ENCODE data around the gene PRSS36. TPM values are rescaled to one million over a fixed set of nuclear protein-coding genes. Genes with fewer than 3 reads are reported as not detected.

PRSS36 gene
- total RNA-seq, 2 donors from 2014 or later = 0.19 TPM

DNA sequence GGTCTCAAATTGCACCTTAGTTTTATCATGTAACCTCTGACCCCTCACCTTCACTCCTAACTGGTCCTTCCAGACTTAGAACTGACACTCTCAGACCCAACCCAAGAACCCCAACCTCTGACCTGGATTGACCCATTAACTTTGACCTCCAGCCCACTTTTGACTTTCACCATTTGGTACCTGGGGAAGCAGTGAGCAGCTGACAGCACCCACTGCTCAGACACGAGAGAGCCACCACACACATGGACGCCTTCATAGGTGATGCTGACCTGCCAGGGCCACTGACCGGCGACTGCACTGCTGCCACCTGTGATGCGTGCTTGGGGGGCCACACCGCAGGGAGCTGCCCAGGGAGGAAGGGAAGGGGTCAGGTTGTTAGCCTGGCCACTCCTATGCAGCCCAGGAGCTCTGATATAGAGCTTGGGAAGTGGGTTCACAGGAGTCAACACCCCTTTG is 16.8 kb downstream of the PRSS36 start:
- Mint-ChIP-seq H3K4me1 (ENCODE audit: low read depth) (no peaks in the 10 kb centered on the region), H3K4me3 (no peak overlapping the region), H3K27me3 (ENCODE audit: low read depth) (no peaks in the 10 kb centered on the region), H3K27ac (no peak overlapping the region), H3K36me3 (ENCODE audit: insufficient read depth in 2 of 2) (peaks cover 0 to 1% of the 10 kb centered on the region in 2 donors), H3K9me3 (no peaks in the 10 kb centered on the region)
- no peak for ATAC-seq (replicated peaks in 1 of 2)
- DNase-seq = no peak

DNA sequence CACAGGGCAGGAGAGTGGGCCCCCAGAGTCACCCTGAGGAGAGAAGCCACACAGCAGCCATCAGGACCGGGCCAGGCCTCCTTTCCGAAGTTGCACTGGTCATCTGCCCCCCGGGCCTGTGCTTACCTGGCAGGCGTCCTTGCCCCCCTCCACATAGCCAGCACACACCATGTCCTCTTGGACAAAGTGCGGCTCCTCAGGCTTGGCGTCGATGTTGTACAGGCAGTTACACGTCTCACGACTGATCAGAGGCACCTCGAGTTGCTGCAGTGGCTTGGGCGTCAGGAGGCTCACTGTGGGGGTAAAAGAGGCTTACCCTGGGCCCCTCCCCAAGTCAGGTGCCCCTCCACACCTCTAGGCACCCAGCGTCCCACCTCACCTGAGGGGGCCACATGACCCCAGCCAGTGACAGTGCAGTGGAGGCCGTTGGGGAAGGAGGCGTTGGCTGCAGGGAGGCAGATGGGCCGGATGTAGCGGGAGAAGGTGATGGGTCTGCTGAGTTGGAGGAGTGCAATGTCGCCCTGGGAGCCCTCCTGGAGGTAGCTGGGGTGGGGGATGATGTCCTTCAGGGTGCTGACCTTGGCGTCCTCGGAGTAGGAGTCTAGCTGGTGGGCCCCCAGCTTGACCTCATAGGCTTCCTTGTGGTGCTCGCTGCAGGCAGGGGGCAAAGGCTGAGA is 17.4 kb downstream of the PRSS36 start:
- no peaks in the 10 kb centered on the region for H3K9me3 Mint-ChIP-seq
- H3K27ac Mint-ChIP-seq = no peak overlapping the region
- no peak overlapping the region for H3K4me3 Mint-ChIP-seq
- no peaks in the 10 kb centered on the region for H3K4me1 Mint-ChIP-seq (ENCODE audit: low read depth)
- DNase-seq = no peak
- H3K27me3 Mint-ChIP-seq (ENCODE audit: low read depth) = no peaks in the 10 kb centered on the region
- no peak for ATAC-seq (replicated peaks in 1 of 2)
- H3K36me3 Mint-ChIP-seq (ENCODE audit: insufficient read depth in 2 of 2) = peaks cover 0 to 1% of the 10 kb centered on the region in 2 donors

DNA sequence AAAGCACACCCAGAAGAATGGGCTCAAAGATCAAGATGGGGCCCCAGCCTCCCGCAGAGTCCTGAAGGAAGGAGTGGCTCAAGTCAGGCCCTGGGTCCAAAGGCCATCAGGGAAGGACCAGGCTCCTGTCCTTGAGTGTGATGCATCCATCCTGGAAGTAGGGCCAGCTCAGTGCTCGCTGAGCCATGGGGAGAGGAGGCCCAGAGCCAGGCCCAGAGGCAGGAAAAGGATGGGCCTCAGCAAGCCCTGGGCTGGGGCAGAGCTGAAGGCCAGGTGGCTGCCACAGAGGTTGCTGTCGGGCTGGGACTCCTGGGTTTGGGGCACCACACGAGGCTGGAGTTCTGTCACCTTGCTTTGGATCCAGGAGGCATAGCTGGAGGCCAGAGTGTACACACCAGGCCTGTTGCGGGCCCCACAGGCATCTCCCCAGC is 18.0 kb downstream of the PRSS36 start:
- no peak for DNase-seq
- no peak overlapping the region for H3K4me3 Mint-ChIP-seq
- H3K9me3 Mint-ChIP-seq = no peaks in the 10 kb centered on the region
- no peak overlapping the region for H3K27ac Mint-ChIP-seq
- H3K36me3 Mint-ChIP-seq (ENCODE audit: insufficient read depth in 2 of 2) = peaks cover 0 to 1% of the 10 kb centered on the region in 2 donors
- no peaks in the 10 kb centered on the region for H3K4me1 Mint-ChIP-seq (ENCODE audit: low read depth)
- no peak for ATAC-seq (replicated peaks in 1 of 2)
- H3K27me3 Mint-ChIP-seq (ENCODE audit: low read depth) = no peaks in the 10 kb centered on the region

DNA sequence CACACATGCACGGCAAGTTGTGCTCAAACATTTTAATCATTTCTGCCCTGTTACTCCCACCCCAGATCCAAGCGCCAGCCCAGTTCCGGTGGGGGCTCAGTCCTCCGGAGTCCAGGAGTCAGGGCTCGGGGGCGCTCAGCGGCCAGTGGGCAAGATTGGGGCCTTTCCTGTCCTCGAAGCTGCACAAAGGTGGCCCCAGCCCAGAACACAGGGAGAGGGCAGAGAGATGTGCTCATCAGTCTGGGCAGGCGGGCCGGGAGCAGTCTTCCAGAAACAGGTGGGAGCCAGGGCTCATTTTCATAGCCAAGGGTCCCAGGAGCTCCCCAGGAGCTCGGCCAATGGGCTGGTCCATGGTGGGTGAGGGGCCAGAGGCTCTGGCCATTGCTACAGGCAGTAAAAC is 18.4 kb downstream of the PRSS36 start:
- Mint-ChIP-seq H3K27ac (no peak overlapping the region), H3K9me3 (no peaks in the 10 kb centered on the region), H3K36me3 (ENCODE audit: insufficient read depth in 2 of 2) (peaks cover 0 to 1% of the 10 kb centered on the region in 2 donors), H3K4me3 (no peak overlapping the region), H3K27me3 (ENCODE audit: low read depth) (no peaks in the 10 kb centered on the region), H3K4me1 (ENCODE audit: low read depth) (no peaks in the 10 kb centered on the region)
- ATAC-seq (replicated peaks in 1 of 2) = no peak
- no peak for DNase-seq

DNA sequence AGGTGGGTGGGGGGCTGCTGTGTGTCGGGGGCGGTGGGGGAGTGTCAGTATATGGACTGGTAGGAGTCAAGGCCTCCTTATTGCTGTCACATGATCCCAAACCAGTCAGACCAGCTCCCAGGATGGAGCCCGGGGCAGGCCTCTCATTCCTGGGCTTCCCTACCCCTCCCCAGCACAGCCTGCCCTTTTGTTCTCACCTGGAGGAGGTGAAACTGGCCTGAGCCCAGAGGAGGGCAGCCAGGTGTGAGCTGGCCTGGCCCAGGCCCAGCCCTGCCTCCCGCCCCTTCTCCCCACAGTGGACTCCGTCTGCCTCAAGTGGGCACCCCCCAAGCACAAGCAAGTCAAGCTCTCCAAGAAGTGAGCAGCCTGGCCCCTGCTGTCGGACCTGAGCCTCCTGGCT is 19.0 kb downstream of the PRSS36 start:
- H3K9me3 Mint-ChIP-seq = no peaks in the 10 kb centered on the region
- DNase-seq (no peak), ATAC-seq (replicated peaks in 1 of 2) (no peak)
- no peaks in the 10 kb centered on the region for H3K27me3 Mint-ChIP-seq (ENCODE audit: low read depth)
- no peak overlapping the region for H3K4me3 Mint-ChIP-seq
- no peaks in the 10 kb centered on the region for H3K4me1 Mint-ChIP-seq (ENCODE audit: low read depth)
- H3K27ac Mint-ChIP-seq = no peak overlapping the region
- peaks cover 0 to 1% of the 10 kb centered on the region in 2 donors for H3K36me3 Mint-ChIP-seq (ENCODE audit: insufficient read depth in 2 of 2)

DNA sequence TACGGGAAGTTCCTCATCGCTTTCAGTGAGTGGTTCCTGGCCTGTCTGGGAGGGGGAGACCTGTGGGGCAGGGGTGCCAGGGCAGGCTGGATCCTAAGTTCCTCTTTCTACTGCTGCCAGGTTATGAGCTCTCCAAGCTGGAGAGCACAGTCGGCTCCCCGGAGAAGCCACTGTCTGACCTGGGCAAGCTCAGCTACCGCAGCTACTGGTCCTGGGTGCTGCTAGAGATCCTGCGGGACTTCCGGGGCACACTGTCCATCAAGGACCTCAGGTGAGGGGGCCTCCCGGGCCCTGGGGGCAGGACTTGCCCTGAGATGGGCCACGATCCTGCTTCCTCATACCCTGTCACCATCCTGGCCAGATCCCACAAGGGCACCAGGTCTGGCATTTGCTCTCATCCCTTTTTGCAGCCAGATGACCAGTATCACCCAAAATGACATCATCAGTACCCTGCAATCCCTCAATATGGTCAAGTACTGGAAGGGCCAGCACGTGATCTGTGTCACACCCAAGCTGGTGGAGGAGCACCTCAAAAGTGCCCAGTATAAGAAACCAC is 19.5 kb downstream of the PRSS36 start:
- H3K4me3 Mint-ChIP-seq = no peak overlapping the region
- no peak overlapping the region for H3K27ac Mint-ChIP-seq
- H3K9me3 Mint-ChIP-seq = no peaks in the 10 kb centered on the region
- no peaks in the 10 kb centered on the region for H3K27me3 Mint-ChIP-seq (ENCODE audit: low read depth)
- DNase-seq (no peak), ATAC-seq (replicated peaks in 1 of 2) (no peak)
- peaks cover 0 to 1% of the 10 kb centered on the region in 2 donors for H3K36me3 Mint-ChIP-seq (ENCODE audit: insufficient read depth in 2 of 2)
- no peaks in the 10 kb centered on the region for H3K4me1 Mint-ChIP-seq (ENCODE audit: low read depth)

DNA sequence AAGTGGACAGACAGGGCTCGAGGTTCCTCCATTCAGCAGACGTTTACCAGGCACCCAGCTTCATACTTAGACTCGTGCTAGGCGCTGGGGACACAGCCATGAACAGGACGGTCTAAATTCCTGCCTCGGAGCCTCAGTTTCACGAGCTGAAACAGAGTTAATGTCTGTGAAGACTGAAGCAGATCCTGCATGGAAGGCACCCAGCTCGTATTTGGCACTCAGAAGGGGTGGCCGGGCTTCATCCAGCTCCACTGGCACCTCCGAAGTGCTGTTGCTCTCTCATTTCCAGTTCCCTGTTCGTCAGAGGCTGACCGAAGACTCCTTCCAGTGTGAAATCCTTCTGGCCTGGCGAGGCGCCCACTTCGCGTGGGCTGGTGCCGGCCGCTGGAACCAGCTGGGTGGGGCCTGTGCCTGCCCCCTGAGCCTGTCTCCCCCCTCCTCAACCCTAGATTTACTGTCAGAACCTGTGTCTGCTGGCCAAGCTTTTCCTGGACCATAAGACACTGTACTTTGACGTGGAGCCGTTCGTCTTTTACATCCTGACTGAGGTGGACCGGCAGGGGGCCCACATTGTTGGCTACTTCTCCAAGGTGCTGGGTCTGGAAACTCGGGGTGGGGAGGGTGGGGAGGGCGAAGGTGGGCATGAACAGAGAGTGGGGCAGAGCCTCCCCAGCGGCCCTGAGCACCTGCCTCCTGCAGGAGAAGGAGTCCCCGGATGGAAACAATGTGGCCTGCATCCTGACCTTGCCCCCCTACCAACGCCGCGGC is 20.1 kb downstream of the PRSS36 start:
- ATAC-seq (replicated peaks in 1 of 2) (no peak), DNase-seq (no peak)
- Mint-ChIP-seq H3K27ac (no peak overlapping the region), H3K27me3 (ENCODE audit: low read depth) (no peaks in the 10 kb centered on the region), H3K4me1 (ENCODE audit: low read depth) (no peaks in the 10 kb centered on the region), H3K36me3 (ENCODE audit: insufficient read depth in 2 of 2) (peaks cover 0 to 1% of the 10 kb centered on the region in 2 donors), H3K9me3 (no peaks in the 10 kb centered on the region), H3K4me3 (no peak overlapping the region)

DNA sequence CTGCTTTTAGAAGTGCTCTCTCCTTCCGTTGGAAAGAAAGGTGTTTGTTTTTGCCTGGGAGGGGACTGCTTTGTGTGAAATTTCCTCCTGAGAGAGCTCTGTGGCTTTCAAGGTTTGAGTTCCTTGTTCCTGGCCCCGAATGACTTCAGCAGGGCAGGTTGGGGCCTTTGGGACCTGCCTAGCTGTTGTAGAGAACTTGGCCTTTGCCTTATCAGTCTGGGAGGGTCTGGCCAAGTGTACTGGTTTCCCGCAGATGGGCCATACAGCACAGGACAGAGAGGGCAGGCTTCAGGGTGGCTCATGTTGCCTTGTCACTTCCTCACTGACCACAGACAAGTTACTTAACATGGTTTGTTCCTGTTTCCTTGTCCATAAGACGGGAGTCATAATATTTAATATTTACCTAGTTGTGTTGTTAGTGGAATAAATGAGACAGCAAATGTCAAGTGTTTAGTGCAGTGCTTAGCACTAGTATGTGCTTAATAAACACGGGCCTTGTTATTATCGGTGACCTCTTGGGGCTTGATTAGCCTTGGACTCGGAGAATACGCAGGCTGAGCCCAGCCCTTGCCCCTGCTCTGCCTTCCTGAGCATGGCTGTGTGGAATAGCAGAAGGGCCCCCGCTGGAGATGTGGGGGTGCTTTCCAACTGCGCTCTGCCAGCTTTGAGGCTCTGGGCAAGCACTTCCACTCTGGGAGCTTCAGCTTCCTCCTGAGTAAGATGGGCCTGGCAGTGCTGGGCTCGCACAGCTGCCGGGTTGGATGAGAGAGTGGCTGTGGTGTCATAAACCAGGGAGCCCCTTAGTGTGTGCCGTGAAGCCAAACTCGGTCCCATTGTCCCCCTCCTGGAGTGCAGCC is 20.9 kb downstream of the PRSS36 start:
- H3K36me3 Mint-ChIP-seq (ENCODE audit: insufficient read depth in 2 of 2) = peaks cover 0 to 1% of the 10 kb centered on the region in 2 donors
- no peaks in the 10 kb centered on the region for H3K27me3 Mint-ChIP-seq (ENCODE audit: low read depth)
- no peaks in the 10 kb centered on the region for H3K4me1 Mint-ChIP-seq (ENCODE audit: low read depth)
- ATAC-seq (replicated peaks in 1 of 2) (no peak), DNase-seq (no peak)
- H3K9me3 Mint-ChIP-seq = no peaks in the 10 kb centered on the region
- no peak overlapping the region for H3K4me3 Mint-ChIP-seq
- peak overlapping the region; percentile 72 for H3K27ac Mint-ChIP-seq

DNA sequence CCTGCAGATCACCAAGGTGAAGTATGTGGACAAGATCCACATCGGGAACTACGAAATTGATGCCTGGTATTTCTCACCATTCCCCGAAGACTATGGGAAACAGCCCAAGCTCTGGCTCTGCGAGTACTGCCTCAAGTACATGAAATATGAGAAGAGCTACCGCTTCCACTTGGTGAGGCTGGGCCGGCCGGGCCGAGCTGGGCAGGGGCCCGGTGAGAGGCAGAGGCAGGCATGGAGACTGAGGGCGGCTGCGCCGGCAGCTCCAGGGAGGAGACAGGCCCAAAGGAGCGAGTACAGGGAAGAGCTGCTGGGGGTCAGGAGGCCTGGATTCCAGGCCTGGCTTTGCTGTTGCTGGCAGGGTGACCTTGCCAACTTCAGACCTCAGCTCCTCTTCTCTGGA is 22.7 kb downstream of the PRSS36 start:
- Mint-ChIP-seq H3K4me3 (no peak overlapping the region), H3K9me3 (no peaks in the 10 kb centered on the region), H3K27ac (no peak overlapping the region), H3K36me3 (ENCODE audit: insufficient read depth in 2 of 2) (peaks cover 0 to 4% of the 10 kb centered on the region in 2 donors), H3K4me1 (ENCODE audit: low read depth) (no peaks in the 10 kb centered on the region), H3K27me3 (ENCODE audit: low read depth) (no peaks in the 10 kb centered on the region)
- ATAC-seq (replicated peaks in 1 of 2) (no peak), DNase-seq (no peak)

DNA sequence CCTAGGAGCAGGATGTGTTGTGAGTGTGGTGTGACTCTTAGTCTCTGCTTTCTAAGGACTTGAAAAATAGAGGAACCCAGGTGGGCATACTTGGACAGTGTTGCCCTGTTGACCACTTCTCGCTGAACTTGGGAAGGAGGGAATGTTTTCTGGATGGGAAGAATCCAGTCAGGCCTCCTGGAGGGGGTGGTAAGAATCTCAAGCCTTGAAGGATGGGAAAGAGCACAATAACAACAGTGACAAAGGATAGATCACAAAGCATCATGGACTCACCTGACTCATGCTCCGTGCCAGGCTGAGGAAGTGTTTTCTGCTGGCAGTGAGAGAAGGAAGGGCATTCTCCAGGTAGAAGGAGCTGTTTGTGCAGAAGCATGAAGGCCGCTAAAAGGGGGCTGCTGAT is 24.0 kb downstream of the PRSS36 start:
- H3K27me3 Mint-ChIP-seq (ENCODE audit: low read depth) = no peaks in the 10 kb centered on the region
- ATAC-seq (replicated peaks in 1 of 2) = no peak
- H3K27ac Mint-ChIP-seq = no peak overlapping the region
- peaks cover under 1 to 6% of the 10 kb centered on the region in 2 donors for H3K36me3 Mint-ChIP-seq (ENCODE audit: insufficient read depth in 2 of 2)
- H3K9me3 Mint-ChIP-seq = no peaks in the 10 kb centered on the region
- H3K4me3 Mint-ChIP-seq = no peak overlapping the region
- DNase-seq = no peak
- H3K4me1 Mint-ChIP-seq (ENCODE audit: low read depth) = no peaks in the 10 kb centered on the region

DNA sequence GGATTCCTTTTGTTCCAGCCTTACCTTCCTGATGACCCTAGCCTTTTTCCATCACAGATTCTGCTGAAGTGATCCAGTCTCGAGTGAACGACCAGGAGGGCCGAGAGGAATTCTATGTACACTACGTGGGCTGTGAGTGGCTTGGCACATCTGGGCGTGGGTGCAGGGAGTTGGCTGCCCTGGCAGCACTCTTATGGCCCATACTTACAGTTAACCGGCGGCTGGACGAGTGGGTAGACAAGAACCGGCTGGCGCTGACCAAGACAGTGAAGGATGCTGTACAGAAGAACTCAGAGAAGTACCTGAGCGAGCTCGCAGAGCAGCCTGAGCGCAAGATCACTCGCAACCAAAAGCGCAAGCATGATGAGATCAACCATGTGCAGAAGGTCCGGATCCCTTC is 29.7 kb downstream of the PRSS36 start:
- H3K4me1 Mint-ChIP-seq (ENCODE audit: low read depth) = peaks cover 23% of the 10 kb centered on the region
- no peaks in the 10 kb centered on the region for H3K27me3 Mint-ChIP-seq (ENCODE audit: low read depth)
- H3K27ac Mint-ChIP-seq = no peak overlapping the region
- no peak overlapping the region for H3K4me3 Mint-ChIP-seq
- ATAC-seq (replicated peaks in 1 of 2) (no peak), DNase-seq (no peak)
- H3K36me3 Mint-ChIP-seq (ENCODE audit: insufficient read depth in 2 of 2) = peaks cover 4 to 17% of the 10 kb centered on the region in 2 donors
- no peaks in the 10 kb centered on the region for H3K9me3 Mint-ChIP-seq

DNA sequence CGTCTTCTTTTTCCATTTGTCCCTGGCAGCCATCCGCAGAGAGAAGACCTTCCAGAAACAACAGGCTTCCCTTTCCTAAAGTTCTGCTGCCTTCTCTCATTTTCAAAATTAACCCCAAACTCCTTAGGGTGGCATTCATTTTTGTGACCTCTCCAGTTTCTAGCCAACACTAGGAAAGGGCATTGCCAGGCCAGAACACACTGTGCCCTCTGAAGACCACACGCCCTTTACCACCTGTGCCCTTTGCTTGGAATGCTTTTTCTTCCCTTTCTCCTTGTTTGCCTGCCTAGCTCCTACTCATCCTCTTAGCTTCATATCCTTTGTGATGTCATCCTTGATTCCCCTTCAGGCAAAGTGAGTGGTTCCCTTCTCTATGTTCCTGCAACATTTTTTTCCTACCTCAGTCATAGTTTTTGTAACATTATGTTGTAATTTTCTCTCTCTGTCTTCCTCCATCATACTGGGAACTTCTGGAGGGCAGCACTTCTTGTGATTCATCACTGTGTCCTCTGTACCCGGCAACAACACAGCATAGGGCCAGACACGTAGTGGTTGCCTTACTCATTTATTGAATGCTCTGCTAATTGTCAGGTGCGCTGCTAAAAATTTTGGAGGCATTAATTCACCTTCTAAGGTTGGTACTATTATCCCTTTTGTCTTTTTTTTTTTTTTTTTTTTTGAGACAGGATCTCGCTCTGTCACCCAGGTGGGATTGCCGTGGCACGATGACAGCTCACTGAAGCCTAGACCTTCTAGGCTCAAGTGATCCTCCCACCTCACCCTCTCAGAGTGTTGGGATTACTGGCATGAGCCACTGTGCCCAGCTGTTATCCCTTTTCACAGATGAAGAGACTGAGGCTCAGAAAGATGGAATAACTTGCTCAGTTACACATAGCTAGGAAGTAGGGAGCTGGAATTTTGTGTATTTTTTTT is 31.4 kb downstream of the PRSS36 start:
- Mint-ChIP-seq H3K27me3 (ENCODE audit: low read depth) (no peaks in the 10 kb centered on the region), H3K4me3 (peak overlapping the region; percentile 82), H3K9me3 (no peaks in the 10 kb centered on the region), H3K4me1 (ENCODE audit: low read depth) (peaks cover 36% of the 10 kb centered on the region), H3K27ac (peak overlapping the region; percentile 71), H3K36me3 (ENCODE audit: insufficient read depth in 2 of 2) (peaks cover 4 to 18% of the 10 kb centered on the region in 2 donors)
- no peak for ATAC-seq (replicated peaks in 1 of 2)
- DNase-seq = no peak

Measured in activated T-cell treated with anti-CD3 and anti-CD28 coated beads, Interleukin-2, amount 50 U/mL, for 72 hours (primary cell).